ENCODE measurements around the gene ZNF524. TPM values are rescaled to one million over a fixed set of nuclear protein-coding genes. Genes with fewer than 3 reads are reported as not detected.

ZNF524 gene
- total RNA-seq, 2 experiments from 2014 or later: 9.2 to 21.6 TPM

- ChIA-PET POLR2A (no interaction called here), CTCF (ENCODE audit: unreplicated experiment) (no interaction called here)
- Histone ChIP-seq H3K27ac (ENCODE audit: low read depth, low read length, poor library complexity, severe bottlenecking) (no peak overlapping the region), H3K79me2 (ENCODE audit: insufficient read depth, low read depth, low read length) (peaks cover 26% of the 10 kb centered on the region), H3K36me3 (ENCODE audit: insufficient read depth, low read length) (peaks cover 46% of the 10 kb centered on the region), H3K9me2 (ENCODE audit: insufficient read depth, low read length) (no peaks in the 10 kb centered on the region), H3K4me2 (ENCODE audit: low read length) (no peak overlapping the region), H3K4me3 (ENCODE audit: low read depth, low read length, poor library complexity, severe bottlenecking) (no peak overlapping the region), H3K4me1 (ENCODE audit: insufficient read depth, low read length, poor library complexity, severe bottlenecking) (peaks cover 28% of the 10 kb centered on the region), H4K20me1 (ENCODE audit: insufficient read depth, low read length) (peaks cover under 1% of the 10 kb centered on the region; the same call in 1 of the 2 replicates), H2AFZ (ENCODE audit: low read length) (no peak overlapping the region), H3K9me3 (ENCODE audit: low read length) (no peaks in the 10 kb centered on the region)
- DNase-seq (ENCODE audit: low spot score): no peak
- no TSS peak for BruUV-seq (replicated peaks)
- intact Hi-C loops (cut with micrococcal nuclease; ENCODE audit: unreplicated experiment): no loop called here
- TF ChIP-seq, protein P1, sequence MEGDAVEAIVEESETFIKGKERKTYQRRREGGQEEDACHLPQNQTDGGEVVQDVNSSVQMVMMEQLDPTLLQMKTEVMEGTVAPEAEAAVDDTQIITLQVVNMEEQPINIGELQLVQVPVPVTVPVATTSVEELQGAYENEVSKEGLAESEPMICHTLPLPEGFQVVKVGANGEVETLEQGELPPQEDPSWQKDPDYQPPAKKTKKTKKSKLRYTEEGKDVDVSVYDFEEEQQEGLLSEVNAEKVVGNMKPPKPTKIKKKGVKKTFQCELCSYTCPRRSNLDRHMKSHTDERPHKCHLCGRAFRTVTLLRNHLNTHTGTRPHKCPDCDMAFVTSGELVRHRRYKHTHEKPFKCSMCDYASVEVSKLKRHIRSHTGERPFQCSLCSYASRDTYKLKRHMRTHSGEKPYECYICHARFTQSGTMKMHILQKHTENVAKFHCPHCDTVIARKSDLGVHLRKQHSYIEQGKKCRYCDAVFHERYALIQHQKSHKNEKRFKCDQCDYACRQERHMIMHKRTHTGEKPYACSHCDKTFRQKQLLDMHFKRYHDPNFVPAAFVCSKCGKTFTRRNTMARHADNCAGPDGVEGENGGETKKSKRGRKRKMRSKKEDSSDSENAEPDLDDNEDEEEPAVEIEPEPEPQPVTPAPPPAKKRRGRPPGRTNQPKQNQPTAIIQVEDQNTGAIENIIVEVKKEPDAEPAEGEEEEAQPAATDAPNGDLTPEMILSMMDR (conservative IDR thresholded peaks at IDR 0.05; ENCODE audit: low read length): no peak
- no peak for TF ChIP-seq EZH2phosphoT487 (IDR thresholded peaks at IDR 0.05; ENCODE audit: borderline replicate concordance, low read depth, low read length)
Observed at GRCh38 chr19:55650602-55651230, 50.6 kb downstream of the ZNF524 start.

- no peak overlapping the region for H3K4me2 ChIP-seq (ENCODE audit: low read length)
- intact Hi-C loops (cut with micrococcal nuclease; ENCODE audit: unreplicated experiment): no loop called here
- H2AFZ ChIP-seq (ENCODE audit: low read length): no peak overlapping the region
- H3K4me1 ChIP-seq (ENCODE audit: insufficient read depth, low read length, poor library complexity, severe bottlenecking): peaks cover 23% of the 10 kb centered on the region
- H3K4me3 ChIP-seq (ENCODE audit: low read depth, low read length, poor library complexity, severe bottlenecking): no peak overlapping the region
- H3K27ac ChIP-seq (ENCODE audit: low read depth, low read length, poor library complexity, severe bottlenecking): no peak overlapping the region
- ChIA-PET CTCF (ENCODE audit: unreplicated experiment) (no interaction called here), POLR2A (no interaction called here)
- no peak for DNase-seq (ENCODE audit: low spot score)
- no peaks in the 10 kb centered on the region for H3K9me3 ChIP-seq (ENCODE audit: low read length)
- TF ChIP-seq, protein P1 (conservative IDR thresholded peaks at IDR 0.05; ENCODE audit: low read length): no peak
- no peak for TF ChIP-seq EZH2phosphoT487 (IDR thresholded peaks at IDR 0.05; ENCODE audit: borderline replicate concordance, low read depth, low read length)
- peaks cover 47% of the 10 kb centered on the region for H3K36me3 ChIP-seq (ENCODE audit: insufficient read depth, low read length)
- BruUV-seq (replicated peaks): no TSS peak
- H4K20me1 ChIP-seq (ENCODE audit: insufficient read depth, low read length): peaks cover 6% of the 10 kb centered on the region; the same call in 1 of the 2 replicates
- no peaks in the 10 kb centered on the region for H3K9me2 ChIP-seq (ENCODE audit: insufficient read depth, low read length)
- H3K79me2 ChIP-seq (ENCODE audit: insufficient read depth, low read depth, low read length): peaks cover 28% of the 10 kb centered on the region
Observed at GRCh38 chr19:55651236-55651635, 51.1 kb downstream of the ZNF524 start.

Measured in OCI-LY7 (cell line).